ENCODE data around the gene SAPCD2. TPM values are rescaled to one million over a fixed set of nuclear protein-coding genes. Genes with fewer than 3 reads are reported as not detected.

SAPCD2 gene
- polyA plus RNA-seq, 1 donor (not counting 4 experiments of a cell fraction or from before 2014, with no cell fraction given): 1.6 TPM

DNA sequence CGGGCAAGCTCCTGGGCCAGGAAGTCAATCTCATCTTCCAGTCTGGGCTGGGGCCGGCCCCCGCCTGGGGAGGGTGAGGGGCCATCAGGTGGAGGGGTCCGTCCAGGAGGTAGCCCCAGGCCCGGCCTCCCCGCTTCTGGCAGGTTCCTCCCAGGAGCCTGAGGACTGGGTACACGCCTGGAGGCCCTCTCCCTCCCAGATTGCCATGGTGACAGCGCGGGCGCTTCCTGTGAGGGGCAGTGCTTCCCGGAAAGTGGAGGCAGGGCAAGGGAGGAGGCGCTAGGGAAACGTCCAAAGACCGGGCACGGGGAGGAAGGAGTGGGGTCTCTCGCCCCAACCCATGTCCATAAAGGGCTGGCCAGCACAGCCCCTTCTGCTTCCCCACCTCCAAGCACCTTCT is 29.2 kb downstream of the SAPCD2 start:
- Histone ChIP-seq H3K79me2 (ENCODE audit: control insufficient read depth, insufficient read depth, low read length) (peaks cover 2% of the 10 kb centered on the region), H3K9ac (ENCODE audit: control insufficient read depth, extremely low read depth, insufficient read depth, low read length) (no peak overlapping the region), H3K4me1 (ENCODE audit: control insufficient read depth, extremely low read depth, insufficient read depth, low read length) (peaks cover 11% of the 10 kb centered on the region), H4K20me1 (ENCODE audit: control insufficient read depth, extremely low read depth, insufficient read depth, low read length) (peaks cover 6% of the 10 kb centered on the region), H3K4me3 (ENCODE audit: control insufficient read depth in 2 of 3, extremely low read depth in 1 of 3, insufficient read depth in 2 of 3, low read depth in 1 of 3, low read length in 3 of 3) (no peak overlapping the region), H3K27me3 (ENCODE audit: control insufficient read depth, extremely low read depth, insufficient read depth, low read length) (peaks cover 17% of the 10 kb centered on the region), H3K36me3 (ENCODE audit: control insufficient read depth in 2 of 2, extremely low read depth in 1 of 2, insufficient read depth in 2 of 2, low read length in 2 of 2) (peaks cover 0 to 4% of the 10 kb centered on the region in 2 experiments), H3K4me2 (ENCODE audit: control insufficient read depth, extremely low read depth, insufficient read depth, low read depth, low read length) (no peak overlapping the region), H3K9me1 (ENCODE audit: control insufficient read depth, extremely low read depth, insufficient read depth, low read length) (no peaks in the 10 kb centered on the region), H3K9me3 (ENCODE audit: control insufficient read depth, low read depth, low read length) (no peaks in the 10 kb centered on the region), H2AFZ (ENCODE audit: control insufficient read depth, low read length) (no peak overlapping the region), H3K27ac (ENCODE audit: control insufficient read depth, insufficient read depth, low read length) (no peak overlapping the region)
- TF ChIP-seq EZH2 (IDR thresholded peaks at IDR 0.05; ENCODE audit: low read length): no peak
- no peak for TF ChIP-seq CTCF (optimal IDR thresholded peaks at IDR 0.05 in 1 of 3, IDR thresholded peaks at IDR 0.05 in 1 of 3, conservative IDR thresholded peaks at IDR 0.05 in 1 of 3; ENCODE audit: extremely low read depth in 1 of 3, insufficient read depth in 2 of 3, low read length in 3 of 3)
- FAIRE-seq (no peak), DNase-seq (ENCODE audit: low read depth, low spot score) (no peak)
- dilution Hi-C loops (cut with MboI; ENCODE audit: extremely low pct_ligation_motif_present, low sequenced_read_pairs): no loop called here

DNA sequence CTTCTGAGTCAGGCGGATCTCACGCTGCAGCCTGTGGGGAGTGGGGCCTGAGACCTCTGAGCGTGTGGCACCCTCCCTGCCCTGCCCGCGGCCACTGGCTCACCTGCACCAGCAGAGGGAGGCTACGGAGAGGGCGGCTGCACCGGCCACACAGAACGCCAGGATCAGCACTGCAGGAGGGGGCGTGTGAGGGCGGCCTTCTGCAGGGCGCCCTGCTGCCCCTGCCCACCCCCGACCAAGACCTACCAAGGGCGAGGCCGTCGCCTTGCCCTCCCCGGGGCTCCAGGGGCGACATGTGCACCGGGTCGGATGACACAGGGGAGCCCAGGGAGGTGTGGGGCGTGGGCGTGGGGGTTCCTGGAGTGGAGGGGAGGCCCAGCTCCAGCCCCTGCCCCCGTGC is 29.8 kb downstream of the SAPCD2 start:
- H3K27ac ChIP-seq (ENCODE audit: control insufficient read depth, insufficient read depth, low read length): no peak overlapping the region
- H3K27me3 ChIP-seq (ENCODE audit: control insufficient read depth, extremely low read depth, insufficient read depth, low read length): peaks cover 17% of the 10 kb centered on the region
- H3K79me2 ChIP-seq (ENCODE audit: control insufficient read depth, insufficient read depth, low read length): peaks cover 2% of the 10 kb centered on the region
- dilution Hi-C loops (cut with MboI; ENCODE audit: extremely low pct_ligation_motif_present, low sequenced_read_pairs): no loop called here
- DNase-seq (ENCODE audit: low read depth, low spot score): no peak
- H3K4me2 ChIP-seq (ENCODE audit: control insufficient read depth, extremely low read depth, insufficient read depth, low read depth, low read length): no peak overlapping the region
- peaks cover 9% of the 10 kb centered on the region for H3K4me1 ChIP-seq (ENCODE audit: control insufficient read depth, extremely low read depth, insufficient read depth, low read length)
- H3K36me3 ChIP-seq (ENCODE audit: control insufficient read depth in 2 of 2, extremely low read depth in 1 of 2, insufficient read depth in 2 of 2, low read length in 2 of 2): peaks cover 0 to 4% of the 10 kb centered on the region in 2 experiments
- H3K4me3 ChIP-seq (ENCODE audit: control insufficient read depth in 2 of 3, extremely low read depth in 1 of 3, insufficient read depth in 2 of 3, low read depth in 1 of 3, low read length in 3 of 3): no peak overlapping the region
- no peaks in the 10 kb centered on the region for H3K9me3 ChIP-seq (ENCODE audit: control insufficient read depth, low read depth, low read length)
- H4K20me1 ChIP-seq (ENCODE audit: control insufficient read depth, extremely low read depth, insufficient read depth, low read length): peaks cover 6% of the 10 kb centered on the region
- TF ChIP-seq EZH2 (IDR thresholded peaks at IDR 0.05; ENCODE audit: low read length) (no peak), CTCF (optimal IDR thresholded peaks at IDR 0.05 in 1 of 3, IDR thresholded peaks at IDR 0.05 in 1 of 3, conservative IDR thresholded peaks at IDR 0.05 in 1 of 3; ENCODE audit: extremely low read depth in 1 of 3, insufficient read depth in 2 of 3, low read length in 3 of 3) (no peak)
- H2AFZ ChIP-seq (ENCODE audit: control insufficient read depth, low read length): no peak overlapping the region
- FAIRE-seq: no peak
- H3K9ac ChIP-seq (ENCODE audit: control insufficient read depth, extremely low read depth, insufficient read depth, low read length): no peak overlapping the region
- no peaks in the 10 kb centered on the region for H3K9me1 ChIP-seq (ENCODE audit: control insufficient read depth, extremely low read depth, insufficient read depth, low read length)
